Sigmoid colon (tissue), 4 donors: Measurements from ENCODE around the gene JOSD1.

ENCODE experiments used
- POLR2A ChIP-seq, 2 donors: fragments of 450-650 bp; IDR thresholded peaks; one replicate each; pipeline ENCODE4 v1.6.1; 2016; ENCODE audit warnings: antibody characterized with exemption in 2 of 2, mild to moderate bottlenecking in 2 of 2, moderate library complexity in 2 of 2
- POLR2AphosphoS5 ChIP-seq, 4 donors: sonication (generic); formaldehyde crosslinking; IDR thresholded peaks; one replicate each; pipeline ENCODE4 v1.6.1; 2017; ENCODE audit warnings: antibody characterized with exemption in 4 of 4
- TF ChIP-seq, protein P1 (sequence below), 4 experiments: fragments of 450-650 bp in 3 of 4; fragments of 200-600 bp in 1 of 4; IDR thresholded peaks; one replicate each; pipeline ENCODE4 v1.5.1; 2016 to 2019; ENCODE audit warnings: antibody characterized with exemption in 4 of 4, mild to moderate bottlenecking in 3 of 4, moderate library complexity in 2 of 4

DNA sequence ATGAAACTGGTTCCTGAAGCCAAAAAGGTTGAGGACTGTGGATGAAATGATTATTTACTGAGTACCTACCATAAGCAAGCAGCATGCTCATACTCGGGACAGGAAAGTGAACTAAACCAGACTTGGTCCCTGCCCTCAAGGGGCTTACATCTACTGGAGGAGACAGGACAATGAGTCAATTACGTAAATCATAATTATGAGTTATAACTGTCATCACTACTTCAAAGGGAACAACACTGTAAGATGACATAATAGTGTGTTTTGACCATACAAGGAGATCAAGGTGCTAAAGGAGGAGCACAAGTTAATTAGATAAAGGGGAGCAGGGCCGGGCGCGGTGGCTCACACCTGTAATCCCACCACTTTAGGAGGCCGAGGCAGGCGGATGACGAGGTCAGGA lies 47.0 kb downstream of the JOSD1 start:
- TF ChIP-seq, protein P1, sequence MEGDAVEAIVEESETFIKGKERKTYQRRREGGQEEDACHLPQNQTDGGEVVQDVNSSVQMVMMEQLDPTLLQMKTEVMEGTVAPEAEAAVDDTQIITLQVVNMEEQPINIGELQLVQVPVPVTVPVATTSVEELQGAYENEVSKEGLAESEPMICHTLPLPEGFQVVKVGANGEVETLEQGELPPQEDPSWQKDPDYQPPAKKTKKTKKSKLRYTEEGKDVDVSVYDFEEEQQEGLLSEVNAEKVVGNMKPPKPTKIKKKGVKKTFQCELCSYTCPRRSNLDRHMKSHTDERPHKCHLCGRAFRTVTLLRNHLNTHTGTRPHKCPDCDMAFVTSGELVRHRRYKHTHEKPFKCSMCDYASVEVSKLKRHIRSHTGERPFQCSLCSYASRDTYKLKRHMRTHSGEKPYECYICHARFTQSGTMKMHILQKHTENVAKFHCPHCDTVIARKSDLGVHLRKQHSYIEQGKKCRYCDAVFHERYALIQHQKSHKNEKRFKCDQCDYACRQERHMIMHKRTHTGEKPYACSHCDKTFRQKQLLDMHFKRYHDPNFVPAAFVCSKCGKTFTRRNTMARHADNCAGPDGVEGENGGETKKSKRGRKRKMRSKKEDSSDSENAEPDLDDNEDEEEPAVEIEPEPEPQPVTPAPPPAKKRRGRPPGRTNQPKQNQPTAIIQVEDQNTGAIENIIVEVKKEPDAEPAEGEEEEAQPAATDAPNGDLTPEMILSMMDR (IDR thresholded peaks at IDR 0.05): no peak
- no peak for TF ChIP-seq POLR2AphosphoS5 (IDR thresholded peaks at IDR 0.05)
- TF ChIP-seq POLR2A (IDR thresholded peaks at IDR 0.05): no peak
